Esophagus mucosa (tissue), 1 donor: ENCODE data around the gene ATP2C2. TPM values are rescaled to one million over a fixed set of nuclear protein-coding genes. Genes with fewer than 3 reads are reported as not detected.

ENCODE experiments used
- ATAC-seq: fragments of 200-7000 bp; cut with Tn5 transposase; one replicate; pipeline ENCODE4 v1.9.1; 2020
- total RNA-seq: library from RNA; stranded (reverse); gene quantifications from one replicate; pipeline ENCODE4 v1.2.4, GENCODE V29; 2023
- donor health status: DM: yes; HTN: yes; CAD: no.

Gene ATP2C2
- total RNA-seq, 1 donor from 2014 or later = 6.9 TPM

GRCh38 chr16:84478172-84478947 lies 110.0 kb downstream of the ATP2C2 start:
- ATAC-seq = peak; percentile 52

- no peak for ATAC-seq
Observed at GRCh38 chr16:84479716-84480450, 111.5 kb downstream of the ATP2C2 start.

- no peak for ATAC-seq
Observed at GRCh38 chr16:84481051-84481735, 112.9 kb downstream of the ATP2C2 start.

DNA sequence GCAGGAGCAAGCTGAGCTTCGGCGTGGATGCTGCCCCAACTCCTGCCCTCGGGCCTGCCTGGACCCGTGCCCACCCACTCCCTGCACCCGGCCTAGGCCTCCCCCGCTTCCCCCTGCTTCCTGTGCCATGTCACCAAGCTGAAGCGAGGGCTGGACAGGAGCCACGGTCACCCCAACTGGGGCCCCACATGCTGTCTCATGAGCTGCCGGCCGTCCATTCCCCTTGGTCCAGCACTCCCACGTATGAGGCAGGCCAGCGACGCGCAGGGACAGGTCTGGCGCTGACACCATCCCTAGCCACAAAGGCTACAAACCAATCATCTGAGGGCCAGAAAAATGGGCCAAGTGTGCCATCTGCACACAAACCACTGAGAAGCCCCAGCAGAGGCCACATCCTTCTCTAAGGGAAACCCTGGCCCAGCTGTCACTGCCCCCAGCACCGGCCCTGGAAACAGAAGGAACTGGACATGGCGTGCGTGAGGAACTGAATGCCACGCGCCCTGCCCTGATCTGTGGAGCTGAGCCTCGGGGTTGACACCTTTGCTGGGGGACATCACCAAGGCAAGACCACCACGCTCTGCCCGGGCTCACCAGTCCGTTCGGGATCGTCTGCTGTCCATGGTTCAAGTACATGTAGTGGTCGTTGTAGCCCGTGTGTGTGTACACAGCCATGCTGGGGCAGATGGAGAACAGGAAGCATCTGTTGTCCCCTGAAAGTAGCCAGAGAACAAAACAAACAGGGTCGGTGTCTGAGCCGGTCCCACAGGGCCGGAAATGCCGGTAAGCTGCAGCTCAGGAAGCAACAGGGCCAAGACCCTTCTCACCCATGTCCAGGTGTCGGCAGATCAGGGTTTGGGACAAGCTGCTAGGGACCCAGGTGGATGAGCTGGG lies 113.9 kb downstream of the ATP2C2 start:
- ATAC-seq = no peak

- no peak for ATAC-seq
Observed at GRCh38 chr16:84482951-84483881, 114.9 kb downstream of the ATP2C2 start.

GRCh38 chr16:84483882-84484565 lies 115.7 kb downstream of the ATP2C2 start:
- no peak for ATAC-seq

DNA sequence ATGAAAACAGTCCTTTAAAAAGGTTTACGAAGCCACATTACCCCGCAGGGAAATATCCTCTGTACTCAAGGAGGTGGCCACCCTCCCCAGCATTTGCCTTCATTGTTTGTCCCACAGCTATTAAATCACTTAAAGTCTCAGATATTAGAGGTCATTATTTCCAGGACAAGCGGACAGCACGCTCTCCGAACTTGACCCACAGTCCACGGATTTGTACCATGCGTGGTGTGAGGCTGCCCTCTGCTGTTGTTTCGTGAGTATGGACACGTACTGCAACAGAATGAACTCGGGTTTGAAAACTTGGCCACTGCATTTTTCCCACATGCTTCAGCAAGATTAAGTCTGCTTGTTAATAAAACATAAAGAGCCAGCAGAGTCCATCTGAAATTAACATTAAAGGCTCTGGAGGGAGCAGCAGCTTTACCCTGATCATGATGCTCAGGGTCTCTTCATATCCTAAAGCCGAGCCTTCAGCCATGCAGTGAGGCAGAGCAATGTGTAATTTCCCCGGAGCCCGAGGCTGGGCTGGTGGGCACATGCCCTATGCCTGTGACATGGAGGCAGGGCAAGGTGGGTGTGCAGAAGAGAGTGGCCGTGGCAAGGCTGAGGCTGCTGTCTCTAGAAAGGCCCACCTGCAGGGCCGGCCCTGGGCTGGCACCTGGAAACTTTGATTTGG lies 116.4 kb downstream of the ATP2C2 start:
- ATAC-seq = no peak

DNA sequence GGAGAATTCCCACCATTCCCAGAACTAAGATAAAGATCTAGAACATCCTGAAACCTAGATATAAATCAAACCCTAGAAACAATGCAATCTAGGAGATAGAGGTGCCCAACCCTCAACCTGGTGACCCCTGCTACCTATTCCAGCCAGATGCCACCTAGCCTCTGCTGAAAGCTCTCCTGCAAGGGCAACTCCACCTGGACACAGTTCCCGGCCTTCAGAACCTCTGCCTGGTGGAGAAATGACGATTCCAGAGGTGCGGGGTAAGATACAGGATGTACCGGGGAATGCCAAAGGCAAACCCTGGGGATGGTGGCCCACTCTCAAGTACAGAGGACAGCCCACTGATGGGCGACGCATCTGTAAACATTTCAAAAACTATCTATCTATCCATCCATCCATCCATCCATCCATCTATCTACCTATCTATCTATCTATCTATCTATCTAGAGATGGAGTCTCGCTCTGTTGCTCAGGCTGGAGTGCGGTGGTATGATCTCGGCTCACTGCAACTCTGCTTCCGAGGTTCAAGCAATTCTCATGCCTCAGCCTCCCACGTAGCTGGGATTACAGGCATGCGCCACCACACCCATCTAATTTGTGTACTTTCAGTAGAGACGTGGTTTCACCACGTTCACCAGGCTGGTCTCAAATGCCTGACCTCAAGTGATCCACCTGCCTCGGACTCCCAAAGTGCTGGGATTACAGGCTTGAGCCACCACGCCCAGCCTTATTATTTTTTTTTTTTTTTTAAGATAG lies 117.1 kb downstream of the ATP2C2 start:
- ATAC-seq = no peak

DNA sequence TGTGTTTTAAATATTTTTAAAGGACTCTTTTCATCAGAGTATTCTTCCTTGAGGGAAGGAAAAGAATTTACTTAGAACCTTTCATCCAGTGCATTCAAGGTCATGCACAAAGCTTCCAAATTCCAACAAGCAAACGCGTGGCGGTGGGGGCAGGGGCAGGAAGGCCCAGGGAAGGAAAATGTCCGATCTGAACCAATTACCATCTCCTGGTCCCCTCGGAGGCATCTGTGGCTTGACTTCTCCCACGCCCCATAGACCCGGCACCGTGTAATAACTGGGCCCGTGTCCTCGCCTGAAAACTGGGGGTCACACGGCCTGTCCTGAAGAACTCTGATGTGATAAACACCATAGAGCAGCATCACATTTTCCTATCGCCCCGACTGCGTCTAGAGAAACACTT lies 117.8 kb downstream of the ATP2C2 start:
- ATAC-seq = no peak

DNA sequence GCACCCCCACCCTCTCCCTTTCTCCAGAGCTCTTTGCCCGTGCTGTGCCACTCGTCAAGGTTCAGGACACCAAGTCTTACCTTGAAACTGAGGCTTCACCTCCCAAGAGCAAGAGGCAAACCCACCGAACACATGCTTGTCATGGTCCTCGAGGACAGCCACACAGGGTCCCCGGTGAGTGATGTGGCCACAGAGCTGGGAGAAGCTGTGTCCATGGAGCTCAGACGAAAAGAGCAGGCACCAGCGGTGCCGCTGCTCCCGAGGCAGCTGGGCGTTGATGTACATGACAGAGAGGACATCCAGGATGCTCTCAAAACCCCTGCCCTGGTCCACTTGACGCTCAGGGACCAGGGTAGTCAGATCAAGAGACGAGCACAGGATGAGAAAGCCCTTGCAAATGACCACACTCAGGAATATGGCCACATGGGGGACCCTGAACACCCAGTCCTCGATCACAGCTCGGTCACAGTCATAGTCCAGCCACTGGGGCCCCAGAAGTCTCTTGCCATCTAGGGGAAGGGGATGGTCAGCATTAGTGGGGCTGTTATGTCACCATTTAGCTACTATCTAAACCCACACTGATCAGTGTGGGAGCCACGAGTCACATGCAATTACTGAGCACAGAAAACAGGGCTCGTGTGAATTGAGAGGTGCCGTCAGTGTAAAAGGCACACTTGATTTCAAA lies 118.4 kb downstream of the ATP2C2 start:
- ATAC-seq = no peak

GRCh38 chr16:84487358-84487757 lies 119.0 kb downstream of the ATP2C2 start:
- no peak for ATAC-seq

DNA sequence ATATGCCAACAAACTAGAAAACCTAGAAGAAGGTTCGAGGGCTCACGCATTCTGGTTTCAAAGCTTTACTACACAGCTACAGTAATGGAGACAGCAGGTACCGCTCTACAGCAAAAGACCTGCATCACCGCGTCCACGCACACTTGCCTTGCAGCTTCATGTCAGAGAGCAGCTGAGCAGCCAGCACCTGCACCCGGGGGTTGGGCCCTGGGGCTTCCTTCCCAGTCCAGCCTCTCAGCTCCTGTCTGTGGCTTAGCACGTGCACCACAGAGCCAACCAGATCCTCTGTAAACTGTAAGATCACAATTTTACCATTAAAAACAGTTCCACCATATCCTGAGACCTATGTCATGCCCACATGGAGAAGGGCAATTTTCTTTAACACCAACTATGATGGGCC lies 120.8 kb downstream of the ATP2C2 start:
- ATAC-seq = no peak

DNA sequence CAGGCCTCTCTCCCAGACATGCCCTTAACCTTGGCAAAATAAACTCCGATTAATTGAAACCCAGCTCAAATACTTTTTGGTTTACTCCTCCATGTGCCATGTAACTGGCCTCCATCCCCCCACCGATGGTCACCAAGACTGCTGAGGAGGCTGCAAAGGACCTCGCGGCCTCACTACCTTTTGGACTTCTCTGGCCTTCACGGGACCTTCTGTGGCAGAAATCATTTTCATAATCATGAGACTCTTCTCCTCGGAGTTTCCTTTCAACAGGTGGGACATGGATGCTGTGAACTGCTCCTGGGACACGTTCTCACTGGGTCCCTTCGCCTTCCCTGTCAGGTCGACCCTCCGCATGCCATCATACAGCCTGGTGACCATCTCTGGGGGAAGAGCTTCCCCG lies 127.2 kb downstream of the ATP2C2 start:
- no peak for ATAC-seq

GRCh38 chr16:84496991-84497390 lies 128.7 kb downstream of the ATP2C2 start:
- ATAC-seq = no peak

DNA sequence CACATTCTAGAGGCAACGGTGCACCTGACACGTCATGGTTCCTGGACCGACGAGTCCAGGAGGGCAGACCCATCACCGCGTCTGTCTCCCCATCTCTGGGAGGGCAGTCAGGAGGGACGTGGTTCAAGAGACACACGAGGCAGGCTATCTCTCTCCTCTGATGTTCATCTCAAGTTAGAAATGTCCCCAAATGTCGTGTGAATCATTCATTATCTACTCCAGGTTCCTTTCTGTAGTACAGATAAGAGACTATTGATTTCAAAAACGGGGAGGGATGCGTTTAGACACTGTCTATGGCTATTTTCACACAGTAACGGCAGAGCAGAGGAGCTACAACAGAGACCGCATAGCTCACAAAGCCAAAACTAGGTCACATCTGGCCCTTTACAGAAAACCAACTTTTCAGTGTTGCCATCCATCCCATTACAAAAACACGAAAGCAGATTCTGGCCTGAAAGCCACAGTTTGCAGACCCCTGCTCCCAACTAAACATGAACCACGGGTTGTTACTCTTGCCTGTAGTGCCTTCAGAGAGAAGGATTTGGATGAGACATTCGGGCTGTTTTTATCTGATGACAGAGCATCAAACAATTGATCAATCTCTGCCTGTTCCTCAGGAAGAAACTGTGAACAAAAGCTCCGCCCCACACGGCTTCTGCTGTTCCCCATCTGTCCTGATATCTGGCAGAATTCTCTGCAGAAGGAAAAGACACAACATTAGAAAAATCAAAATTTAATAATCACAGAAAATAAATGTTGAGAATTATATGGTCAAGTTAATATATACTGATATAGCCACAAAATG lies 129.3 kb downstream of the ATP2C2 start:
- no peak for ATAC-seq

GRCh38 chr16:84498223-84498610 lies 129.9 kb downstream of the ATP2C2 start:
- no peak for ATAC-seq

DNA sequence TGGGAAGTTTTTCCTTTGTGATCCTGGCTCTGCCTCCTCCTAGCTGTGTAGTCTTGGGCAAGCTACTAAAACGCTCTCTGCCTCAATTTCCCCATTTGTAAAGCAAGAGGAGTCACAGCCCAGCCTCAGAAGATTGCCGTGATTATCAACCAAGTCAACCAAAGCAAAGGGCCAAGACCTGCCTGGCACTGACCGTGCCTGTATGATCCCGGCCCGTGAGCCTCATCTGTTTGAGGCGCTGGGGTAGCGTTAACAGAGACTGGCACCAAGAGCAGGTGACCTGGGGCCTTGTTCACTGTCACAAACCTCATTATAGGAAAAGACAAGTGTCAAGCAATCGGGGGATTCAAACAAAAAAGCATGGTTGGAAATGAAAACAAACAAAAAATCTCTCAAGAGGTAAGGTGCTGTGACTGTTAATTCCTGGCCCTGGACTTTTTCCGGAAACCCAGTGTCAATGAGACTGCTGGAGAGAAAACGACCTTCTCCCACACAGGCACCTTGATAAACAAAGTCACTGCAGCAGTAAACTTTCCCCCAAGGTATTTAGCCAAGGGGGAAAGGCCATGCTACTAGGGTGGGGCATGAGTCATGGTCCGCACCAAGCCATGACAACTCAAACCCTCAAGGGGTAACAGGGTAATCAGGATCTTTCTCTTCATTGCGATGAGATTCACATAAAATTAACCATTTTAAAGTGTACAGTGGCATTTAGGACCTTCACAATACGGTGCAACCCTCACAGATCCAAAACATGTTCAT lies 130.7 kb downstream of the ATP2C2 start:
- no peak for ATAC-seq
